ENCODE results near the gene CCNYL1.

The CCNYL1 gene

GRCh38 chr2:207765547-207765946, 54.1 kb downstream of the CCNYL1 start:
- no peak for DNase-seq (ENCODE audit: low read depth in 1 of 2, low spot score in 1 of 2)

DNA sequence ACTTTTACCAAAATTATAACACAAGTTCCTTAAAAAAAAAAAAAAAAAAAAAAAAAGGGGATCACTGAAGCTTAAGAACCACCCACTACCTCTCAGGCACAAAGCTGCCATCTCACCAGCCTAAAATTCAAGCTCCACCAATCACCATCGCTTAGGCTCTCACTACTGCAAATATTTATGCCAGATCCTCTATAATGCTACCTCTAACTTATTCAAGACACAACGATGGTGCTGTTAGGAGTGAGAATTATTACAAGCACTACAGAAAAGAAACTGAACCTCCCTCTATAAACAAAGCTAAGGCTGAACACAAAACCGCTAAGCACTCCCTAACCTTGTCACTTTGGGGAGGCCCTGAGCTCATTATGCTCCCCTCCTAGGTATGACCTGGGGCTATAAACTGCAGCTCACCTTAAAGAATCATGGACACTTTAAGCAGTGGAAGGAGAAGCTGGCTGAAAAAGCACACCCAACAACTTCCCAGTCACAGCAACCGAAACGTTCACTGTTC, 54.7 kb downstream of the CCNYL1 start:
- DNase-seq (ENCODE audit: low read depth in 1 of 2, low spot score in 1 of 2), result no peak

DNA sequence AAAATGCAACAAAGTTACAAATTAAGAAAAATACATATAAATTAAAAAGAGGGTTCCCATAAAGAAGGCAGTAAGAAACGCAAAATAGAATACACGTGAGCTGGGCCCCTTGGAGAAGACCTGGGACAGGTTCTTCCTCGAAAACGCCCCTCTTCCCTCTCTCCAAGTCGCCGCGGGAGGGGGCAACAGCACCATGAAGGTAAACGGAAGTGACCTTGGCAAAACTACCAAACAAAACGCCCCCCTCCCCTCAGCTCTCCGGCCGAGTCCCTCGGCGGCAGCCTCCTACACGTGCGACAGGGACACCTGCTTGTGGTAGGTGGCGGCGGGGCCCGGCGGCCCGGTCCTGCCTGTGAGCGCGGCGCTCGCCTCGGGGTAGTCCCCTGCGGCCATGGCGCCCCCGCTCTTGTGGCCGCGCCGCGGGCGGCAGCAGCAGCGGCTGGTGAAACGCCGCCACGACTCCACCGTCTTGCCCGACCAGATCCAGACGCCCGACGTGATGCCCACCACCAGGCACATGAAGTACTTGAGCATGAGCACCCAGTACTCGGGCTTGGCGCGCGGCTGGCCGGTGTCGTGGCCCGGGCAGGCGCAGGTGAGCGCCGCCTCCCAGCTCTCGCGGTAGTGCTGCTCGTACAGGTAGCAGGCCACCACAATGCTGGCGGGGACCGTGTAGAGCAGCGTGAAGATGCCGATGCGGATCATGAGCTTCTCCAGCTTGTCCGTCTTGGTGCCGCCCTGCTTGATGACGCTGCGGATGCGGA, 55.4 kb downstream of the CCNYL1 start:
- DNase-seq (ENCODE audit: low read depth in 1 of 2, low spot score in 1 of 2), result no peak

- DNase-seq (ENCODE audit: low read depth in 1 of 2, low spot score in 1 of 2), result no peak
Measured at GRCh38 chr2:207767461-207768167, 56.2 kb downstream of the CCNYL1 start.

DNA sequence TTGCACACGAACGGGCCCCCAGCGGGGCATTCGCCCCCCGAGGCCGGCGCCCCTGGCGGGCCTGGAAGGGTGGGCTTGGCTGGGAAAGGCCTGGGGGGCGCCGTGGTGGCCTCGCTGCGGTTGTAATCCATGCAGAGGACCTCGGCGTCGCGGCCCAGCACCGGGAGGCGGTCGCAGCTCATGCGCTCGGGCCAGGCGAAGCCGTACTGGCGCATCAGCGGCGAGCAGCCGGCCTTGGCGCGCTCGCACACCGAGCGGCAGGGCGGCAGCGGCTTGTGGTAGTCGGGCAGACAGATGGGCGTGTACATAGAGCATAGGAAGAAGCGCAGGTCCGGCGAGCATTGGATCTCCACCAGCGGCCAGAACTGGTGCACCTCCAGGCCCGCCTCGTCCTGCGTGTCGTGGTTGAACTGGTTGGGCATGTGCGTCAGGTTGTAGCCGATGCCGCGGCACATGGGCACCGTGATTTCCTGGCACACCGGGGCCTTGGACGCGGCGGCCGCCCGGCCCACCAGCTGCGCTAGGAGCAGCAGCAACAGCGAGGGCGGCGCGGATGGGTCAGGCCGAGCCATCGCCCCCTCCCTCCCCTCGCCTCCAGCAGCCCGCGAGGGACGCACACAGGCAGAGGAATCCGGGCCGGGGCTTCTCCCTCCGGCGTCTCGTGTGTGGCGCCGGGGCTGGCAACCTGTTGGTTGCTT, 56.9 kb downstream of the CCNYL1 start:
- no peak for DNase-seq (ENCODE audit: low read depth in 1 of 2, low spot score in 1 of 2)

- no peak for DNase-seq (ENCODE audit: low read depth in 1 of 2, low spot score in 1 of 2)
Measured at GRCh38 chr2:207768866-207769596, 57.6 kb downstream of the CCNYL1 start.

GRCh38 chr2:207770602-207771404, 59.4 kb downstream of the CCNYL1 start:
- no peak for DNase-seq (ENCODE audit: low read depth in 1 of 2, low spot score in 1 of 2)

- no peak for DNase-seq (ENCODE audit: low read depth in 1 of 2, low spot score in 1 of 2)
Measured at GRCh38 chr2:207771421-207771820, 60.0 kb downstream of the CCNYL1 start.

DNA sequence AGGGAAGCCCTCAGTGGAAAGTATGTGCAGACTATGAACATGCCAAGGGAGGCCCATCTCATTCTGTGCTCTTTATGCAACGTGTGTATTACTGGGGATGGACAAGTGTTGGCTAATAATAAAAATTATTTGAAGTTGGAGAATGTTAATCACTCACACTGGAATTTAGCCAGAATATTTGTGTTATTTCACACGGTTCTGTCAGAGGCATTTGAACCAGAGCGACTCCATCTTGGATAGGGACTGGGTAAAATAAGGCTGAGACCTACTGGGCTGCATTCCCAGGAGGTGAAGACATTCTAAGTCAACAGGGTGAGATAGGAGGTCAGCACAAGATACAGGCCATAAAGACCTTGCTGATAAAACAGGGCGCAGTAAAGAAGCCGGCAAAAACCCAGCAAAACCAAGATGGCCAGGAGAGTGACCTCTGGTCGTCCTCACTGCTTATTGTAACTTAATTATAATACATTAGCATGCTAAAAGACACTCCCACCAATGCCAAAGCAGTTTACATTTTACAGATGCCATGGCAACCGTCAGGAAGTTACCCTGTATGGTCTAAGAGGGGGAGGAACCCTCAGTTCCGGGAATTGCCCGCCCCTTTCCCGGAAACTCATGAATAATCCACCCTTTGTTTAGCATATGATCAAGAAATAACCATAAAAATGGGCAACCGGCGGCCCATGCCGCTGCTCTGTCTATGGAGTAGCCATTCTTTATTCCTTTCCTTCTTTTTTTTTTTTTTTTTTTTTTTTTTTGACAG, 60.8 kb downstream of the CCNYL1 start:
- DNase-seq (ENCODE audit: low read depth in 1 of 2, low spot score in 1 of 2), result no peak

DNA sequence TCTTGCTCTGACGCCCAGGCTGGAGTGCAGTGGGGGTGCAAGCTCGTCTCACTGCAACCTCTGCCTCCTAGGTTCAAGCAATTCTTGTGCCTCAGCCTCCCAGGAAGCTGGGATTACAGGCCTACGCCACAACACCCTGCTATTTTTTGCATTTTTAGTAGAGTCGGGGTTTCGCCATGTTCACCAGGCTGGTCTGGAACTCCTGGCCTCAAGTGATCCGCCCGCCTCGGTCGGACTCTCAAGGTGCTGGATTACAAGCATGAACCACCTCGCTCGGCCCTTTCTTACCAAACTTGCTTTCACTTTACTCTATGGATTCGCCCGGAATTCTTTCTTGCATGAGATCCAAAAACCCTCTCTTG, 61.4 kb downstream of the CCNYL1 start:
- no peak for DNase-seq (ENCODE audit: low read depth in 1 of 2, low spot score in 1 of 2)

DNA sequence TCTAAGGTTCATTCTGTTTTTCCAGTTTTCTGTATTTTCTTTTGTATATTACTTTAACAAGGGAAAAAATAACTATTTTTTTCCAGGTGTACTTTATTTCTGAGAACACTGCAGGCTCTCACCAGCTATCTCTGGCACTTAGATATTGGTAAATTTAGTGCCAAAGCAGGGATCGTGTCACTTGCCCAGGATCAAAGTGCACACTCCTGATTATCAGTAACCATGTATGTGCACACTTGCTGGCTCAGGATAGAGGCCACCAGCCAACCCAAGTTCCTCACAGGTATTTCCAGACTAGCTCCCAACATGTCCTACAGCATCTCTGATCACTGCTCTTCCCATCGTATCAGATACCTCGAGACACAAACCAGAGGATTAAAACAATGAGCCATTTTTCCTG, 64.0 kb downstream of the CCNYL1 start:
- no peak for DNase-seq (ENCODE audit: low read depth in 1 of 2, low spot score in 1 of 2)

DNA sequence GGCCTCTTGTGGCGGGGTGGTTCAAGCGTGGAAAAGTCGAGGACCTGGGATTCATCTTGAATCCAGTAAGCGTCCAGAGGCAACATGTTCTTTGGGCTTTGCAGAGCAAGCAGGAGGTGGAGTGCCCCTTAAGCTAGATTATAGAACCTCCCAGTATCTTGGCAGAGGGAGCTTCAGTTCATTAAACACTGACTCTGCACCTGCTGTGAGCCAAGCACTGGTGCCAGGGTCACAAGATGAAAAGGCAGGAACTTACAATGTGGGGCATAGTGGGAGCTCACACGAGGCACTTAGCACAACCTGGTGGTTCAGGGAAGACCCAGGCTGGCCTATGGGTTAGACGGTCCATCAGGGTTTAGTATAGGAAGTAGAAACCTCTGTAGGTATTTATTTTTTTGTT, 65.7 kb downstream of the CCNYL1 start:
- no peak for DNase-seq (ENCODE audit: low read depth in 1 of 2, low spot score in 1 of 2)

- DNase-seq (ENCODE audit: low read depth in 1 of 2, low spot score in 1 of 2), result no peak
Measured at GRCh38 chr2:207778298-207778882, 67.0 kb downstream of the CCNYL1 start.

DNA sequence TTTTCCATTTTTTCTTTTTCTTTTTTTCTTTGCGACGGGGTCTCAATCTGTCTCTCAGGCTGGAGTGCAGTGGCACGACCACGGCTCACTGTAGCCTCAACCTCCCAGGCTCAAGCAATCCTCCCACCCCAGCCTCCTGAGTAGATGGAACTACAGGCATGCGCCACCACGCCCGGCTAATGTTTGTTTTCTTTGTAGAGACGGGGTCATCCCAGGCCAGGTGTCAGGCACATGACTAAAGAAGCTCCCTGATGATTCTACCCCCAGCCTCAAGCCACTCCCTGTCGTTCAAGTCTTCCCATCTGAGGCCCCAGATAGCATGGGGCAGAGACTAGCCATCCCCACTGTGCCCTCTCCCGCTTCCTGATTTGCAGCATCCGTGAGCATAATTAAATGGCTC, 68.1 kb downstream of the CCNYL1 start:
- no peak for DNase-seq (ENCODE audit: low read depth in 1 of 2, low spot score in 1 of 2)

- no peak for DNase-seq (ENCODE audit: low read depth in 1 of 2, low spot score in 1 of 2)
Measured at GRCh38 chr2:207782238-207783030, 71.0 kb downstream of the CCNYL1 start.

- no peak for DNase-seq (ENCODE audit: low read depth in 1 of 2, low spot score in 1 of 2)
Measured at GRCh38 chr2:207783514-207783913, 72.1 kb downstream of the CCNYL1 start.

- DNase-seq (ENCODE audit: low read depth in 1 of 2, low spot score in 1 of 2), result no peak
Measured at GRCh38 chr2:207784898-207785297, 73.5 kb downstream of the CCNYL1 start.

- no peak for DNase-seq (ENCODE audit: low read depth in 1 of 2, low spot score in 1 of 2)
Measured at GRCh38 chr2:207787017-207787416, 75.6 kb downstream of the CCNYL1 start.

DNA sequence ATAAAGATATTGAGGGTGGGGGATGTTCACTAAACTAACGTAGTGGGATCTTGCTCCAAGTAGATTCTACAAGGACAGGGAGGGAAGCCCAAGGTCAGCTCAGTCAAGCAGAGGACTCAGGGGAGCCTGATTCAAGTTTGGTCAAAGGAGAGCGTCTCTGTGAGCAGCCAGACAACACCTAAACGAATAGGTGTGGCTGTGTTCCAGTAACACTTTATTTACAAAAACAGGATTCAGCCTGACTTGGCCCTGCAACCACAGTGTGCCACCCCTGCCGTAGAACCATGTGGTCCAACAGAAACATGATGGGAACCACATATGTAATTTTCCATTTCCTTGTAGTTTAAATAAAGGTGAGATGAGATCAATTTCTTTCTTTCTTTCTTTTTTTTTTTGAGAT, 76.4 kb downstream of the CCNYL1 start:
- no peak for DNase-seq (ENCODE audit: low read depth in 1 of 2, low spot score in 1 of 2)

Data from activated T-helper 1 cell treated with anti-CD3 and anti-CD28 coated beads, Interleukin-2, amount 50 U/mL, for 16 hours (primary cell).